WTC11 (cell line): ENCODE results near the gene RPL29. TPM values are rescaled to one million over a fixed set of nuclear protein-coding genes. Genes with fewer than 3 reads are reported as not detected.

Source experiments
- ATAC-seq: fragments of 200-7000 bp; cut with Tn5 transposase; 2 replicates; pipeline ENCODE4 v1.10.0; 2021; ENCODE audit warnings: mild to moderate bottlenecking, moderate library complexity
- CTCF ChIA-PET: fragments of 300-600 bp; sonication (Branson Sonifier 250); formaldehyde crosslinking; loops from one replicate; lab custom pipeline; 2021; ENCODE audit warnings: antibody characterized with exemption; lab: Charles Lee
- POLR2A ChIA-PET: fragments of 350-600 bp; sonication (Branson Sonifier 250); formaldehyde crosslinking; loops from one replicate; lab custom pipeline; 2021; ENCODE audit warnings: antibody characterized with exemption; lab: Charles Lee
- DNase-seq: peaks from one replicate; pipeline ENCODE4 v3.0.0; 2021; ENCODE audit warnings: low spot score
- H3K27ac Mint-ChIP-seq: 2 replicates; pipeline ENCODE4 v1.8.0; 2021; ENCODE audit warnings: mixed read lengths
- H3K27me3 Mint-ChIP-seq: 2 replicates; pipeline ENCODE4 v1.8.0; 2021; ENCODE audit warnings: low read depth, mild to moderate bottlenecking, moderate library complexity, mixed read lengths
- H3K36me3 Mint-ChIP-seq: 2 replicates; pipeline ENCODE4 v1.8.0; 2021; ENCODE audit warnings: mixed read lengths
- H3K4me1 Mint-ChIP-seq: 2 replicates; pipeline ENCODE4 v1.8.0; 2022; ENCODE audit warnings: mixed read lengths
- H3K4me3 Mint-ChIP-seq: 2 replicates; pipeline ENCODE4 v1.8.0; 2021; ENCODE audit warnings: mild to moderate bottlenecking, moderate library complexity, mixed read lengths
- H3K9me3 Mint-ChIP-seq: 2 replicates; pipeline ENCODE4 v1.8.0; 2021; ENCODE audit warnings: mixed read lengths
- CDX4 ChIP-seq: fragments of 250-450 bp; sonication (Bioruptor Pico); IDR thresholded peaks from 2 replicates; pipeline ENCODE4 v1.9.0; 2021; ENCODE audit warnings: moderate library complexity, mild to moderate bottlenecking, inconsistent platforms, borderline replicate concordance
- CREB1 ChIP-seq: sonication (generic); formaldehyde crosslinking; IDR thresholded peaks from 2 replicates; pipeline ENCODE4 v1.8.0; 2023; ENCODE audit warnings: mild to moderate bottlenecking, missing genetic modification reagents
- E2F5 ChIP-seq: sonication (generic); formaldehyde crosslinking; IDR thresholded peaks from 2 replicates; pipeline ENCODE4 v1.8.1; 2022; ENCODE audit warnings: mild to moderate bottlenecking, moderate library complexity, missing genetic modification reagents
- EMX1 ChIP-seq: fragments of 250-450 bp; sonication (Bioruptor Pico); IDR thresholded peaks from 2 replicates; pipeline ENCODE4 v1.8.0; 2021; ENCODE audit warnings: mild to moderate bottlenecking
- MYBL2 ChIP-seq: sonication (generic); formaldehyde crosslinking; IDR thresholded peaks from 2 replicates; pipeline ENCODE4 v1.8.1; 2023; ENCODE audit warnings: mild to moderate bottlenecking, moderate library complexity, missing genetic modification reagents
- NFYB ChIP-seq: sonication (generic); formaldehyde crosslinking; conservative IDR thresholded peaks from 2 replicates; pipeline ENCODE4 v1.8.0; 2022; ENCODE audit warnings: low read depth, missing genetic modification reagents
- NR1H2 ChIP-seq: sonication (generic); formaldehyde crosslinking; IDR thresholded peaks from 2 replicates; pipeline ENCODE4 v1.9.0; 2021; ENCODE audit warnings: mild to moderate bottlenecking, moderate library complexity, missing genetic modification reagents
- PRDM15 ChIP-seq: sonication (generic); formaldehyde crosslinking; IDR thresholded peaks from 2 replicates; pipeline ENCODE4 v1.8.0; 2022; ENCODE audit warnings: missing genetic modification reagents
- SMAD4 ChIP-seq: sonication (generic); formaldehyde crosslinking; IDR thresholded peaks from 2 replicates; pipeline ENCODE4 v1.8.0; 2022; ENCODE audit warnings: mild to moderate bottlenecking, missing genetic modification reagents
- TP53 ChIP-seq: sonication (generic); formaldehyde crosslinking; IDR thresholded peaks from 2 replicates; pipeline ENCODE4 v1.8.1; 2023; ENCODE audit warnings: mild to moderate bottlenecking, missing genetic modification reagents
- ZBTB43 ChIP-seq: sonication (generic); formaldehyde crosslinking; IDR thresholded peaks from 2 replicates; pipeline ENCODE4 v1.8.1; 2023; ENCODE audit warnings: mild to moderate bottlenecking, missing genetic modification reagents
- ZNF219 ChIP-seq: sonication (generic); formaldehyde crosslinking; IDR thresholded peaks from 2 replicates; pipeline ENCODE4 v1.8.0; 2023; ENCODE audit warnings: missing genetic modification reagents, mild to moderate bottlenecking, borderline replicate concordance
- ZNF671 ChIP-seq: fragments of 250-450 bp; sonication (Bioruptor Pico); IDR thresholded peaks from 2 replicates; pipeline ENCODE4 v1.8.0; 2021; ENCODE audit warnings: mild to moderate bottlenecking
- total RNA-seq: library from RNA; stranded (reverse); gene quantifications from 3 replicates; pipeline ENCODE4 v1.2.3, GENCODE V29; 2021
- TF ChIP-seq, protein P1 (sequence below): fragments of 250-450 bp; sonication (Bioruptor Pico); IDR thresholded peaks from 2 replicates; pipeline ENCODE4 v1.8.0; 2021; ENCODE audit warnings: mild to moderate bottlenecking
- TF ChIP-seq, protein P2 (sequence below): sonication (generic); formaldehyde crosslinking; IDR thresholded peaks from 2 replicates; pipeline ENCODE4 v1.8.0; 2022; ENCODE audit warnings: mild to moderate bottlenecking, missing genetic modification reagents
- TF ChIP-seq, protein P3 (sequence below): sonication (generic); formaldehyde crosslinking; IDR thresholded peaks from 2 replicates; pipeline ENCODE4 v1.8.0; 2022; ENCODE audit warnings: mild to moderate bottlenecking, missing genetic modification reagents
- TF ChIP-seq, protein P4 (sequence below): fragments of 250-450 bp; sonication (Bioruptor Pico); conservative IDR thresholded peaks from 2 replicates; pipeline ENCODE4 v1.9.0; 2021; ENCODE audit warnings: mild to moderate bottlenecking

Gene RPL29
- total RNA-seq, 1 experiment from 2014 or later, result 1,343 TPM

DNA sequence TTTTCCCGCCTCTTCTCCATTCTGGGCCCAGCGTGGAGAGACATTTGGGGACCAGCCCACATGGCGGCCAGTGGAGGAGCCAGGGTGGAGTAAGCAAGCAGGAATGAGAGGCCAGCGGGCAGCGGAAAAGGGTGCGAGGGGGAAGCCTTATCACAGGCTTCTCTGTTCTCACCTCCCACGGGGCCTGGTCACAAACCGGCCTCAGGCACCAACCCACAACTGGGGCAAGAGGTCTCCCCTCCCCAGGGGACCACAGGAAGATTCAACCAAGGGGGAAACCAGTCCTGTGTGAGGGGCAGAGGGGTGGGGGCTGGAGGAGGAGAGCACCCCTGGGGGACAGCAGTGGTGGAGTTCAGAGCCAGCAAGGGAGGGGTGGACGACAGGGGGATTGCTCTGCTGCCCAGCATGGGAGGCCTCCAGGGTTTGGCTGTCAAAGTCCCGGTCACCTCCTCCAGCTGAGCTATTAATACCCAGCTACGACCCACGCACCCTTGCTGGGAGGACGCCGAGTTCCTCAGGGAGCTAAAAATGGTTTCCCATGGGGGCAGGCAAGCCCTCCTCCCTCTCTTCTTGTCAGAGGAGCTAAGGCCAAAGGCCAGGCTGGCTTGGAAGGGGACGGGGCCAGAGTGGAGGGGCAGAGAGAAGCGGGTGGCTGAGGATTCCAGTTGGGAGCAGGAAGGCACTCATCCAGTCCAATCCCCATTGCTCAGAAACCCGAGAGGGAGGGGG, 23.8 kb upstream of the RPL29 start:
- Mint-ChIP-seq H3K27ac (no peak overlapping the region), H3K4me3 (no peak overlapping the region), H3K4me1 (peaks cover 12% of the 10 kb centered on the region), H3K27me3 (no peaks in the 10 kb centered on the region), H3K9me3 (no peaks in the 10 kb centered on the region), H3K36me3 (no peaks in the 10 kb centered on the region)
- CTCF ChIA-PET, result interaction anchor here (9.8 to 13.0 kb wide), 2 partner anchors 16 to 36 kb away, joined by 124 to 138 read pairs; partner anchors contain the start of gene DUSP7
- POLR2A ChIA-PET, result no interaction called here
- no peak for DNase-seq
- no peak for ATAC-seq
- TF ChIP-seq MYBL2 (CRISPR knock-in tag) (no peak), CREB1 (CRISPR knock-in tag) (no peak), PRDM15 (CRISPR knock-in tag) (no peak), ZBTB43 (no peak), EMX1 (no peak)
- TF ChIP-seq, protein P1, sequence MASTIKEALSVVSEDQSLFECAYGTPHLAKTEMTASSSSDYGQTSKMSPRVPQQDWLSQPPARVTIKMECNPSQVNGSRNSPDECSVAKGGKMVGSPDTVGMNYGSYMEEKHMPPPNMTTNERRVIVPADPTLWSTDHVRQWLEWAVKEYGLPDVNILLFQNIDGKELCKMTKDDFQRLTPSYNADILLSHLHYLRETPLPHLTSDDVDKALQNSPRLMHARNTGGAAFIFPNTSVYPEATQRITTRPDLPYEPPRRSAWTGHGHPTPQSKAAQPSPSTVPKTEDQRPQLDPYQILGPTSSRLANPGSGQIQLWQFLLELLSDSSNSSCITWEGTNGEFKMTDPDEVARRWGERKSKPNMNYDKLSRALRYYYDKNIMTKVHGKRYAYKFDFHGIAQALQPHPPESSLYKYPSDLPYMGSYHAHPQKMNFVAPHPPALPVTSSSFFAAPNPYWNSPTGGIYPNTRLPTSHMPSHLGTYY (CRISPR knock-in tag), result no peak
- TF ChIP-seq, protein P2, sequence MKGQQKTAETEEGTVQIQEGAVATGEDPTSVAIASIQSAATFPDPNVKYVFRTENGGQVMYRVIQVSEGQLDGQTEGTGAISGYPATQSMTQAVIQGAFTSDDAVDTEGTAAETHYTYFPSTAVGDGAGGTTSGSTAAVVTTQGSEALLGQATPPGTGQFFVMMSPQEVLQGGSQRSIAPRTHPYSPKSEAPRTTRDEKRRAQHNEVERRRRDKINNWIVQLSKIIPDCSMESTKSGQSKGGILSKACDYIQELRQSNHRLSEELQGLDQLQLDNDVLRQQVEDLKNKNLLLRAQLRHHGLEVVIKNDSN (CRISPR knock-in tag), result no peak

GRCh38 chr3:52018319-52019000, 22.8 kb upstream of the RPL29 start:
- POLR2A ChIA-PET, result no interaction called here
- Mint-ChIP-seq H3K4me1 (peaks cover 12% of the 10 kb centered on the region), H3K9me3 (no peaks in the 10 kb centered on the region), H3K4me3 (no peak overlapping the region), H3K27ac (no peak overlapping the region), H3K27me3 (no peaks in the 10 kb centered on the region), H3K36me3 (no peaks in the 10 kb centered on the region)
- ATAC-seq (no peak), DNase-seq (no peak)
- TF ChIP-seq MYBL2 (CRISPR knock-in tag) (no peak), SMAD4 (CRISPR knock-in tag) (no peak), CDX4 (CRISPR knock-in tag) (no peak), NR1H2 (CRISPR knock-in tag) (no peak)
- CTCF ChIA-PET, result interaction anchor here (9.8 to 13.0 kb wide), 2 partner anchors 14 to 37 kb away, joined by 124 to 138 read pairs; partner anchors contain the start of gene DUSP7

DNA sequence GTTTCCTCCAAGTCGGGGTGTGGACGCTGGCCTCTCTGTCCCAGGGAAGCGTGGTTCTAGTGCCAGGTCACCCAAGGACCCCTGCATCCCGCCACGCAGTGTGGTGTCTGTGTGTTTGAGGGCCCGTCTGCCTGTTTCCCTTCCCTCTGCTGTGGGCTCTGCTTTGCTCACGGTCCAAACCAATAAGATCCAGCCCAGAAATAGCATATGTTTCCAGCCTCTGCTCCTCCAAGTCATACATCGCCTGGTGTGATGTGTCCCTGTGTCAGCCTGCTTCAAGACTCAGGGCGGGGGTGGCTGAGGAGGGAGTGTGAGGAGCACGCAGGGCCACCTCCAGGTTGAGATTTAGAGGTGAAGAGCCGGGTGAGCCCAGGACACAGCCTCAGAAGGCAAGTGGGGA, 21.9 kb upstream of the RPL29 start:
- ChIA-PET CTCF (interaction anchor here (0.9 to 13.0 kb wide), 5 partner anchors 14 to 38 kb away, joined by 4 to 138 read pairs (median 6); partner anchors contain the start of genes ACY1 and DUSP7), POLR2A (no interaction called here)
- no peaks in the 10 kb centered on the region for H3K27me3 Mint-ChIP-seq
- no peak overlapping the region for H3K4me3 Mint-ChIP-seq
- H3K4me1 Mint-ChIP-seq, result peaks cover 7% of the 10 kb centered on the region
- ATAC-seq (no peak), DNase-seq (no peak)
- H3K9me3 Mint-ChIP-seq, result no peaks in the 10 kb centered on the region
- H3K36me3 Mint-ChIP-seq, result no peaks in the 10 kb centered on the region
- no peak overlapping the region; the same call in 1 of the 2 replicates for H3K27ac Mint-ChIP-seq
- no peak for TF ChIP-seq ZNF219 (CRISPR knock-in tag)
- TF ChIP-seq TP53 (CRISPR knock-in tag), result no peak
- TF ChIP-seq, protein P3, sequence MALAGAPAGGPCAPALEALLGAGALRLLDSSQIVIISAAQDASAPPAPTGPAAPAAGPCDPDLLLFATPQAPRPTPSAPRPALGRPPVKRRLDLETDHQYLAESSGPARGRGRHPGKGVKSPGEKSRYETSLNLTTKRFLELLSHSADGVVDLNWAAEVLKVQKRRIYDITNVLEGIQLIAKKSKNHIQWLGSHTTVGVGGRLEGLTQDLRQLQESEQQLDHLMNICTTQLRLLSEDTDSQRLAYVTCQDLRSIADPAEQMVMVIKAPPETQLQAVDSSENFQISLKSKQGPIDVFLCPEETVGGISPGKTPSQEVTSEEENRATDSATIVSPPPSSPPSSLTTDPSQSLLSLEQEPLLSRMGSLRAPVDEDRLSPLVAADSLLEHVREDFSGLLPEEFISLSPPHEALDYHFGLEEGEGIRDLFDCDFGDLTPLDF, result no peak
- TF ChIP-seq E2F5 (CRISPR knock-in tag), result no peak
- TF ChIP-seq, protein P4, sequence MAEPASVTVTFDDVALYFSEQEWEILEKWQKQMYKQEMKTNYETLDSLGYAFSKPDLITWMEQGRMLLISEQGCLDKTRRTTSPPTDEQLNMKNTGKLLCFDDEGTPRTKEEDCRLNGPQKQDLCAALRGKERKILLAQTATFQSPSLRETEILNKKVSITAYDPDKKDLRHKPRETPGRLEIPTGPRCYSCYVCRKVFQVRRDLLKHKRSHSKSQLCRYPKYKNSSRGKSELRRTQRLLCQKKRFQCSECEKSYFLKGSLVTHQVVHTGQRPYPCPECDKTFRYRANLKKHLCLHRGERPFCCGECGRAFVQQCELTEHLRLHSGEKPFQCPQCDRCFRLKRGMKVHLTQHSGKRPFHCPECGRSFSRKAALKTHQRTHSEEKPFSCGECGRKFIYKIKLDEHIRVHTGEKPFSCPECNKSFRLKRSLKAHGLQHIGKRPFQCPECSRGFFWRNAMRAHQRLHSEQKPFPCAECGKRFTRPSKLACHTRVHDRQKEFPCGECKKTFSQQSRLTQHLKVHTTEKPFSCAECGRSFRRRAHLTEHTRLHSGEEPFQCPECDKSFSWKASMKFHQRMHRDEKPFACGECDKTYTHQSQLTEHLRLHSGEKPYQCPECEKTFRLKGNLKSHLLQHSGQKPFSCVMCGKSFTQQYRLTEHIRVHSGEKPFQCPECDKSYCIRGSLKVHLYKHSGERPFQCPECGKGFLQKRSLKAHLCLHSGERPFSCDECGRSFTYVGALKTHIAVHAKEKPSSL (CRISPR knock-in tag), result no peak
- TF ChIP-seq NFYB (CRISPR knock-in tag), result no peak
- TF ChIP-seq ZNF671 (CRISPR knock-in tag), result no peak
